NCI-H2196 (cell line): ENCODE results near the gene ITPR3.

Source experiments
- DNase-seq: peaks from one replicate; lab custom pipeline; 2025; ENCODE audit not compliant: unreplicated experiment; lab: John Stamatoyannopoulos, UW

The ITPR3 gene

DNA sequence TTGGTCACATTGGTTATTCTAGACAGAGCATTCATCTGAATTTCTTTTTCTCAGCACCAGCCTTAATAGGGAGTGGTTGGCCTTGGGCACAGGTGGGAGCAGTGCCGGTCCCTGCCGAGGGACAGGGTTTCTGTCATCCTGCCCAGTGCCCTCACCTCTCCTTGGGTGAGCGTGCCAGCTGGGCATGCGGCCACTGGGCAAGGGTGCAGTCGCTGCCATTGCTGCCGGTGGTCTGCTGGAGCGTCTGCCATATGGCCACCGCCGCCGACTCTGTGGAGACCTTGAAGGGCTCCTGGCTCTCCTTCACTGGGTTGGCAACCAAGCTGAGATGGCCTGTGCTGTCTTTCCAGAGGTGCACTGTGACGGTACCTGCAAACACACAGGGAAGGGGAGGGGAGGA is 106.8 kb downstream of the ITPR3 start:
- DNase-seq: no peak

DNA sequence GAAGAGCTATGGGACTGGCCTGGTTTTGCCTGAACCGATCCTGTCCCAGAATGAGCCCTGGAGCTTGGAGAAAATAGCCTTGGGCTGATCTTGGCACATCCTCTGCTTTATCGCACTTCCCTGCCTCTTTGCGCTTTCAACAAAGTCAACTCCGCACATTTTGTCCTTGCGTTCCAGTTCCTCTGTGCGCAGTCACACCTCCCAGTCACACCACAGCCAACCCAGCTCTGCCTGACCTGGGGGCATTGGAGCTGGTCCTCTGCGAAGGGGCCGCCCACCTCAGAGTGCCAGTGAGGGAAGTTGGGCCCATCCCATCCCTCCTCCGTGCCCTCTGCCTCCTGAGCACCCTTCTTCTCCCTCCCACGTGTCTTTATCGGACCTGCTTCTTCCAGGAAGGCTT is 107.3 kb downstream of the ITPR3 start:
- DNase-seq: no peak

- DNase-seq: no peak
Measured at GRCh38 chr6:33729059-33729458, 107.9 kb downstream of the ITPR3 start.

GRCh38 chr6:33730611-33731010 is 109.5 kb downstream of the ITPR3 start:
- DNase-seq: no peak

GRCh38 chr6:33731035-33731434 is 109.9 kb downstream of the ITPR3 start:
- DNase-seq: no peak

GRCh38 chr6:33731751-33732282 is 110.7 kb downstream of the ITPR3 start:
- DNase-seq: peak; percentile 47

- DNase-seq: no peak
Measured at GRCh38 chr6:33732385-33732784, 111.3 kb downstream of the ITPR3 start.

DNA sequence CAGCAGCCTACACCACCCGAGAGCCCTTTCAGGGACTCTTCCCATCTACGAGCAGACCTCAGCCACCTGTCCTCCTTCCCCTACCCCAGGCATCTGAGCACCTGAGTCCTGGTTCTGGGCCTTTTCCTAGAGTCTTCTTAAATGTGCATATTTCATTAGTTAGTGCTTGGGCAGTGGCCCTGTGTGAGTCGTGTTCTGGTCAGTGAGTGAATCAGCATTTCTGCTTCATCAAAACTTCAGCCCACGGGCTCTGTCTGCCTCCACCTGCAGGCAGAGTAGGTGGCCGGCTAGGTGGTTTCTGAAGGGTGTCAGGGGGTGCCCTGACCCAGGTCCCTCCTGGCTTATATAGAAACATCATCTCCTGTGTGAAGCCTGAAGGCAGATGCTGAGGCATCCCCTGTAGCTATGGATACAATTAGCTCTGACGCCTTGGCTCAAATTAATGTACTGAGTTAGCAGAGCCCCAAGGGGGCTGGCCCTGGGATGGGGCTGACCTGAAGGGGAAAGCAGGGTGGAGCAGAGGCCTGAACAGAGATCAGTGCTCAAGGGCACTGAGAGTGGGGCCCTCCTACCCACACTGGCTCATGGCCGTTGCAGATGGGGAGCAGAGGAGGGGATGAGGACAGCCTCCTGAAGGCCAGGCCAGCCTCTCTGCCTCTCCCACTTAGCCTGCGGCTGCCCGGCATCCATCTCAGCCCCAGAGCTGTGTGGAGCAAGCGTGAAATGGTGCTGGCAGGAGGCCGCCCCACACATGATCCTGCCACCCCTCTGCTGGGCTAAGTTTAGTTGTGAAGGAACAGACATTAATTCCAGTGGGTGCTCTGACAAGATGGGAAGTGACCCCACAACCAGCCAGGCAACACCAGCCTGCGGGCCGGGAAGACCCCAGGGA is 111.9 kb downstream of the ITPR3 start:
- DNase-seq: no peak

DNA sequence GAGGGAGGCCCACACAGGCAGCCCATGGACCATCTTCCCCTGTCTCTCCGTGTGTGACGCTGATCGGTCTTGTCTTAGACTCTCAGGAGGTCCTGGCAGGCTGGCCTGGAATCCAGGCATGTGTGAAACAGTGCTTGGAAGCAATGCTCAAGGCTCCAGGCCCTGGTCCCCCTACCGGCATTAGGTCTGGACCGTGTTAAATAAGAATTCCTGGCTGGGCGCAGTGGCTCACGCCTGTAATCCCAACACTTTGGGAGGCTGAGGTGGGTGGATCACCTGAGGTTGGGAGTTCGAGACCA is 112.5 kb downstream of the ITPR3 start:
- no peak for DNase-seq

DNA sequence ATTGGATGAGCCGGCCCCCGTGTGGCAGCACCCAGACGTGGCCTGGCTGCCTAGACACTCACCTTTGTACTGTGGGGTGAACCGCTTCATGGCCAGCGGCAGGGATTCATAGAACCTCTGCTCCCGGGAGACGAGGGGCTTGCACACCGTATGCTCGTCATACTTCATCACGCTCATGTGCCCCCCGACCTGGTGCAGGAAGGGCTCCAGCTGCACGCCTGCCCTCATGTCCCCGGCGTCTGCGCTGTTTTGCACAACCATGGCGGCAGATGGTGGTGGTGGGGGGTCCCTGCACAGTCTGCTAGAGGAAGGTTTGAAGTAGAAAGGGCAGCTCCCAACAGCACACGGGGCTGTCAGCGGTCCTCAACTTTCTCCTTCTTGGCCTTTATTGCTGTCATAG is 114.1 kb downstream of the ITPR3 start:
- no peak for DNase-seq

- DNase-seq: no peak
Measured at GRCh38 chr6:33737267-33738026, 116.3 kb downstream of the ITPR3 start.

GRCh38 chr6:33738153-33738552 is 117.0 kb downstream of the ITPR3 start:
- no peak for DNase-seq

GRCh38 chr6:33738879-33739278 is 117.8 kb downstream of the ITPR3 start:
- no peak for DNase-seq

GRCh38 chr6:33739571-33739970 is 118.4 kb downstream of the ITPR3 start:
- no peak for DNase-seq

DNA sequence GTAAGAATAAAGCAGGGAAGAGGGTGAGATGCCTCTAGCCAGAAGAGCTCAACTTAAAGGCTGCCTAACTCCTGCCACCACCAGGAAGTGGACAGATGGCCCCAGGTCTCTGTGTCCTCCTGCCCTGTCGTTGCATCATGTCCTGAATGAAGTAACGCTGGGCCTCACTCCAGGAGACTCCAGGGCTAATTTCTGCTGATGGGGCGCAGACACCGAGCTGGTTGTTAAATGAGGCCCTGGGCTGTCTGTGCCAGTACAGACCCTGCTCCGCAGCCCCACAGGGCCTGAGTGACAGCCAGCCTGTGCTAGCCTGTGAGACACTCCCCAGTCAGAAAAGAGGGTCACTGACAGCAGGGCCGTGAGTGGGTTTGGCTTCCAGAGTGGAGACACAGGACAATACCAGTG is 119.1 kb downstream of the ITPR3 start:
- DNase-seq: no peak

DNA sequence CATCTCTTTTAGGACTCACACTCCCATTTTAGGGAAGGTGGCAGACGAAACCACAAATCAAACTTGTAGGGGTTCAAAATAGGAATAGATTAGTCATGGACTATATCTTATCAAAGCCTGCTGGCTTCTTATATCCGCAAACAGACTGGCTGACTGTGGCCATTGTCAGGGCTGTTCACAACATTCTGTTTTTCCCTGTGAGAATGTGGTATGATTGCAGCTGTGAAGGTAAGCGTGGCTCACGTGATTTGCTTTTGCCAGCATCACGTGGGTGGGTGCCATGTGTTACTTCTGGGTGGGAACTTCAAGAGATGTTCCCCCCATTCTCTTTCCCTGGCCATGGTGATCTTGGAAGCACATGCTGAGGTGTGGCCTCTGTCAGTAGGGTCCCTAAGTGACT is 119.7 kb downstream of the ITPR3 start:
- no peak for DNase-seq

- DNase-seq: no peak
Measured at GRCh38 chr6:33742092-33742491, 121.0 kb downstream of the ITPR3 start.

GRCh38 chr6:33742837-33743236 is 121.7 kb downstream of the ITPR3 start:
- DNase-seq: no peak

- DNase-seq: peak; percentile 99
Measured at GRCh38 chr6:33744001-33744848, 123.1 kb downstream of the ITPR3 start.

DNA sequence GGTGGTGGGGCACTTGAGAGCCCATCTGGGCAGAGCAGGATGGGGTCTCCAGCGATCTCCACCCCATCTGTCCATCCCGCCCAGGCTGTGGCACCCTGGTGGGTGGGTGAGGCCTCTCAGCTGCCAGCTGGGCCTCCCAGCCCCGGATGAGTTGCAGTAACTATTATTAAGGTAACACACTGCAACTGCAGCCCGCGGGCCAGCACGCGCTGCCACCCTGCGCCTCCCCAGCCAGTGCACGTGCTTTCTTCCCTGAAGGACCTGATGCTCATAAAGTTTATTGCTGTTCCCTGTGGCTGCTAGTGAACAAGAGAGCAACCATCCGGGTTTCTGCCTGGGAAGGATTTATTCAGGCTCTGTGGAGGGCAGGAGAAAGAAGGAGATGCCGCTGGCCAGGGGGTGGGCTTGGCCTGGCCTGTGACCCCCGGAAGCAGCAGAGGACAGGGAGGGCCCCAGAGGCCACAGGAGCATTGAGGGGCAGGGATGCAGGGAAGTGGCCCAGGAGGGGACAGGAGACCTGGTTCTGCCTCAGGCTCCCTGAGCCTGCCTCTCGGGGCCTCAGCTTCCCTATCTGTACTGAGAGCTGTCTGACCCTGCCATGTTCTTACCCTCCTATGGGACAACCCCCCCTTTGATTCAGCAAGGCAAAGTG is 123.9 kb downstream of the ITPR3 start:
- peak; percentile 59 for DNase-seq

DNA sequence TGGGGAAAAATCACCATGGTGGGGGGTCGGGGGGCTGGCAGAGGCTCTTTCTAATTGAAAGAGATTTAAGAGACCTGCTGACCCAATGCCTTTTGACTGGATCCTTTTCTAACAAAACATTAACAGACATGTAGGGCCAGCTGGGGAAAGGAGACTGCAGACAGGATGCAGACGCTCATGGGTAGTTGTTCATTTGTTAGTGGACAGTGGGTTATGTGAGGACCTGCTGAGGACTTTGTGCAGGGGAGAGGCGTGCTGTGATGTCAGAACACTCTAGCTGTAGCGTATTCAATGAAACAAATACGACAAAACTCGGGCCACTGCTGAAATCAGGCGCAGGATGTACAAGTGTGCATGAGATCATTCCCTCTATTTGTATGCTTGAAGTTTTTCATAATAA is 124.4 kb downstream of the ITPR3 start:
- no peak for DNase-seq
